NCI-H526 treated with DMSO at 0.1 percent for 48 hours (cell line): ENCODE data around the gene AMOT.
A peak's percentile ranks its signal among the peaks of the same experiment; 100 is the strongest.

ENCODE experiments used
- DNase-seq: peaks from one replicate; lab custom pipeline; 2025; lab: John Stamatoyannopoulos, UW

The AMOT gene

GRCh38 chrX:112841114-112841819, 636 bp upstream of the AMOT start:
- DNase-seq: peak; percentile 37

GRCh38 chrX:112839856-112840255, 775 bp downstream of the AMOT start:
- no peak for DNase-seq

- DNase-seq: no peak
Measured at GRCh38 chrX:112837531-112837930, 3.1 kb downstream of the AMOT start.

- no peak for DNase-seq
Measured at GRCh38 chrX:112835019-112835418, 5.6 kb downstream of the AMOT start.

GRCh38 chrX:112834031-112834845, 6.4 kb downstream of the AMOT start:
- DNase-seq: no peak

GRCh38 chrX:112832481-112833095, 8.0 kb downstream of the AMOT start:
- no peak for DNase-seq

GRCh38 chrX:112830540-112830939, 10.1 kb downstream of the AMOT start:
- no peak for DNase-seq

GRCh38 chrX:112827292-112827903, 13.2 kb downstream of the AMOT start:
- no peak for DNase-seq

- no peak for DNase-seq
Measured at GRCh38 chrX:112826023-112826422, 14.6 kb downstream of the AMOT start.

GRCh38 chrX:112822892-112823291, 17.7 kb downstream of the AMOT start:
- DNase-seq: no peak

GRCh38 chrX:112820364-112821268, 20.0 kb downstream of the AMOT start:
- no peak for DNase-seq

- no peak for DNase-seq
Measured at GRCh38 chrX:112819813-112820212, 20.8 kb downstream of the AMOT start.

GRCh38 chrX:112819008-112819640, 21.5 kb downstream of the AMOT start:
- no peak for DNase-seq

GRCh38 chrX:112818114-112819007, 22.3 kb downstream of the AMOT start:
- no peak for DNase-seq

- DNase-seq: no peak
Measured at GRCh38 chrX:112816908-112817307, 23.7 kb downstream of the AMOT start.

GRCh38 chrX:112814496-112814895, 26.1 kb downstream of the AMOT start:
- DNase-seq: no peak

GRCh38 chrX:112812741-112813140, 27.9 kb downstream of the AMOT start:
- DNase-seq: no peak

- no peak for DNase-seq
Measured at GRCh38 chrX:112808651-112809195, 31.9 kb downstream of the AMOT start.

GRCh38 chrX:112808007-112808406, 32.6 kb downstream of the AMOT start:
- DNase-seq: no peak

GRCh38 chrX:112803060-112803459, 37.6 kb downstream of the AMOT start:
- DNase-seq: no peak
